ENCODE results near the gene MB. TPM values are rescaled to one million over a fixed set of nuclear protein-coding genes. Genes with fewer than 3 reads are reported as not detected.

Gene MB
- total RNA-seq, 1 donor: not detected

DNA sequence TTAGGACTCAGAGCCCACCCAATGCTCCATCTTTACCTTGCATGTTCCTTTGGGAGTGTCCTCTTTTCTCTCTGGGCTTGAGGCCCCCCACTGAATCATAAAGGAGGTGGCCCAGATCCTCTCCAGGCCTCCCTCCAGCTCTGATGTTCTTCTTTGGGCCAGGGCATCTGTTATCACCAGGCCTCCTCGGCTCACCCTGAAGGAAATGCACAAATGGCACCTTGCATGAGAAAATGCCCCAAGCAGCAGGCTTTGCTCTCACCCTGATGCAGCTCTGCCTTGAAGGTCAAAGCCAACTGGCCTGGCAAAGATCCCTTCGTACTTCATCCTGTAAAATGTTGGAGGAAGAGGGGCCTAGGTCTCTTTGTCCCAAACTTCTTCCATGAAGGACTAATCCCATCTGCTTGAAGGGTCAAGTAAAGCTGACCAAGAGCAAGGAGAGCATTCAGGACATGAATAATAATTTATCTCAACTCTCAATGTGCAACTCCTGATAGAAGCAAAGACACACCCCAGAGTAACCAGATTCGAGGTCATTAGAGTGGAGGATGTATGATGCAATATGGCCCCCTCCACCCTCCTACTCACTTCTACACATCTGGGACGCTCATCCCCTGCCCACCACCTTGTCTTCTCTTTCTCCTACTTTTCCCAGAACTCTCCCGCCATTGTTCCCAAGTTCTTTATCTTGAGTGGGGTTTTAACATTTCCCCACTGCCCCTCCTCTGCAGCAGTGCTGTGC is 40.6 kb upstream of the MB start:
- no peak overlapping the region for H3K4me3 ChIP-seq (ENCODE audit: low read depth, low read length)
- TF ChIP-seq CTCF (IDR thresholded peaks at IDR 0.05; ENCODE audit: insufficient read depth, low read length): no peak
- DNase-seq (ENCODE audit: low read depth): no peak

DNA sequence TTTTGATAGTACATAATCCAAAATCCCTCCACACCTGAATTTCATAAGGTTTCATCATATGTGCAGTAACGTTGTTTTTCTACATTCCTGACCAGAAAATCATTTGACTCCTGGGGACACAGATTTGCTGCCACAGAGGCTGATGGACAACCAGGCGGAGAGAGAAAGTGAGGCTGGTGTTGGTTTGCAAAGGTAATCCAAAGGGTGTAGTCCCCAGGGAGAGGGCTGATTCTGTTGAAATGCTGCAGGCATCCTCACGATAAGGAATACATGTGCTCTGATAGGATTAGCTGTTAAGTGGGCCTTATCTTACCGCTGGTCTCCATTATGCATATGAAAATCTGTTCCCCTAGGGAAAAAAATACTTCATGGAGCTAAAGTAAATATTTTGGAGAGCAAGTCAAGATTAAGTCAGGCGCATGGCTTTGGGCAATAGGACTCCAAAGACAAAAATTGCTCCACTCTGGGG is 39.2 kb upstream of the MB start:
- H3K4me3 ChIP-seq (ENCODE audit: low read depth, low read length): no peak overlapping the region
- DNase-seq (ENCODE audit: low read depth): peak; percentile 49
- no peak for TF ChIP-seq CTCF (IDR thresholded peaks at IDR 0.05; ENCODE audit: insufficient read depth, low read length)

DNA sequence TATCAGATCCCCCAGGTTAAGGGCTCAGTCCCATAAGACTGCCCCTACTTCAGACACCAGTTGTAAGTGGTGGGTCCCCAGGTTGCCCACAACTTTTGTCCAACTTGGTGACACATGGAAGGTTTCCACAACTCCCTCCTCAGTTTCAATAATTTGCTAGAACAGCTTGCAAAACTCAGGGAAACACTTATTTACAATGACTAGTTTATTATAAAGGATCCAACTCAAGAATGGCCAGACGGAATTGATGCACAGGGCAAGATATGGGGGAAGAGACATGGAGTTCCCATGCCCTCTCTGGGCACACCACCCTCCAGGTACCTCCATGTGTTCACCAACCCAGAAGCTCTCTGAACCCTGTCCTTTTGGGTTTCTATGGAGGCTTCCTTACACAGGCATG is 36.7 kb upstream of the MB start:
- H3K4me3 ChIP-seq (ENCODE audit: low read depth, low read length): no peak overlapping the region
- DNase-seq (ENCODE audit: low read depth): no peak
- TF ChIP-seq CTCF (IDR thresholded peaks at IDR 0.05; ENCODE audit: insufficient read depth, low read length): no peak

- DNase-seq (ENCODE audit: low read depth): no peak
- H3K4me3 ChIP-seq (ENCODE audit: low read depth, low read length): no peak overlapping the region
- TF ChIP-seq CTCF (IDR thresholded peaks at IDR 0.05; ENCODE audit: insufficient read depth, low read length): no peak
Measured at GRCh38 chr22:35651085-35651484, 34.0 kb upstream of the MB start.

- TF ChIP-seq CTCF (IDR thresholded peaks at IDR 0.05; ENCODE audit: insufficient read depth, low read length): no peak
- peak overlapping the region; percentile 79 for H3K4me3 ChIP-seq (ENCODE audit: low read depth, low read length)
- no peak for DNase-seq (ENCODE audit: low read depth)
Measured at GRCh38 chr22:35649636-35650250, 32.6 kb upstream of the MB start.

GRCh38 chr22:35649026-35649553 is 32.0 kb upstream of the MB start:
- DNase-seq (ENCODE audit: low read depth): no peak
- H3K4me3 ChIP-seq (ENCODE audit: low read depth, low read length): peak overlapping the region; percentile 79
- no peak for TF ChIP-seq CTCF (IDR thresholded peaks at IDR 0.05; ENCODE audit: insufficient read depth, low read length)
